Pons (tissue), 1 donor: ENCODE data around the gene TAF11L11.
"Not testable (repeated sequence)": the region's sequence is repeated elsewhere in the genome, so short reads cannot be mapped to it uniquely, and the experiment has no call there.

Source experiments
- DNase-seq: peaks from one replicate; pipeline ENCODE4 v3.0.0-alpha.2; 2016; ENCODE audit warnings: low spot score

Gene TAF11L11

GRCh38 chr5:17603880-17604279 is at the start of gene TAF11L11:
TAF11L11 (plus strand) TSS chr5:17604183.
- DNase-seq, result not testable (repeated sequence)

- DNase-seq, result not testable (repeated sequence)
Observed at GRCh38 chr5:17585658-17586057, 18.3 kb upstream of the TAF11L11 start, which contains the start of gene TAF11L7. TAF11L7 (minus strand) TSS chr5:17585758.

GRCh38 chr5:17590860-17591259 is 13.1 kb upstream of the TAF11L11 start, which contains the start of gene TAF11L8:
TAF11L8 (minus strand) TSS chr5:17590960.
- not testable (repeated sequence) for DNase-seq

- not testable (repeated sequence) for DNase-seq
Observed at GRCh38 chr5:17594255-17594654, 9.7 kb upstream of the TAF11L11 start, which contains the start of gene TAF11L9. TAF11L9 (minus strand) TSS chr5:17594394.

- DNase-seq, result not testable (repeated sequence)
Observed at GRCh38 chr5:17597728-17598127, 6.3 kb upstream of the TAF11L11 start, which contains the start of gene TAF11L10. TAF11L10 (minus strand) TSS chr5:17597828.

- DNase-seq, result no peak
Observed at GRCh38 chr5:17604951-17605350, 968 bp downstream of the TAF11L11 start.

- DNase-seq, result not testable (repeated sequence)
Observed at GRCh38 chr5:17607461-17607860, 3.5 kb downstream of the TAF11L11 start.

GRCh38 chr5:17610092-17610491 is 6.1 kb downstream of the TAF11L11 start, which contains the start of gene TAF11L12:
TAF11L12 (plus strand) TSS chr5:17610392.
- not testable (repeated sequence) for DNase-seq

- no peak for DNase-seq
Observed at GRCh38 chr5:17614872-17615605, 11.1 kb downstream of the TAF11L11 start.

- DNase-seq, result no peak
Observed at GRCh38 chr5:17619354-17619753, 15.4 kb downstream of the TAF11L11 start.

- no peak for DNase-seq
Observed at GRCh38 chr5:17620627-17621026, 16.6 kb downstream of the TAF11L11 start.

GRCh38 chr5:17625686-17626085 is 21.7 kb downstream of the TAF11L11 start:
- DNase-seq, result no peak

GRCh38 chr5:17631788-17632187 is 27.8 kb downstream of the TAF11L11 start, which contains the start of gene TAF11L13:
TAF11L13 (plus strand) TSS chr5:17632088.
- DNase-seq, result not testable (repeated sequence)

- DNase-seq, result no peak
Observed at GRCh38 chr5:17634160-17634559, 30.2 kb downstream of the TAF11L11 start, which contains the start of gene TAF11L14. TAF11L14 (plus strand) TSS chr5:17634460.

GRCh38 chr5:17649232-17649631 is 45.2 kb downstream of the TAF11L11 start:
- DNase-seq, result not testable (repeated sequence)

GRCh38 chr5:17655201-17655759 is 51.3 kb downstream of the TAF11L11 start:
- DNase-seq, result not testable (repeated sequence)
